GM10266 (cell line): ENCODE results near the gene RNF2.

Experiments used
- DNase-seq: peaks from one replicate; pipeline ENCODE4 v3.0.0; 2012; ENCODE audit errors: extremely low spot score
- TF ChIP-seq, protein P1 (sequence below): IDR thresholded peaks from 2 replicates; pipeline ENCODE4 v1.5.1; 2012; ENCODE audit warnings: mild to moderate bottlenecking, low read depth; ENCODE audit not compliant: control insufficient read depth, insufficient read depth; ENCODE audit errors: missing control alignments

RNF2 gene

DNA sequence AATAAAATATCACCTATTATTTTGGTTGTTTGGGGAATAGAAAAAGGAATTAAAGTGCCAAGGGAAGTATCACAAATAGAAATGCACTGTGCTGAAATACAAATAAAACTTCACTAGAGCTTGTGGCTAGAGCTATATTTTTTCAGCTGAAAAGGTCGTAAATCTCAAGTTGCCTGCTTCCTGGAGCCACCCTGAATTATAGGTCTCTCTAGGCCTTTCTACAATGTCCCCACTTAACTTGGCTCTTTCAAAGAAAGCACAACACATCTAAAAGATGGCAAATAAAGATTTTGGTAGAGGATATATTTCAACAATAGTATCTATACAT lies 5.0 kb upstream of the RNF2 start:
- no peak for DNase-seq
- TF ChIP-seq, protein P1, sequence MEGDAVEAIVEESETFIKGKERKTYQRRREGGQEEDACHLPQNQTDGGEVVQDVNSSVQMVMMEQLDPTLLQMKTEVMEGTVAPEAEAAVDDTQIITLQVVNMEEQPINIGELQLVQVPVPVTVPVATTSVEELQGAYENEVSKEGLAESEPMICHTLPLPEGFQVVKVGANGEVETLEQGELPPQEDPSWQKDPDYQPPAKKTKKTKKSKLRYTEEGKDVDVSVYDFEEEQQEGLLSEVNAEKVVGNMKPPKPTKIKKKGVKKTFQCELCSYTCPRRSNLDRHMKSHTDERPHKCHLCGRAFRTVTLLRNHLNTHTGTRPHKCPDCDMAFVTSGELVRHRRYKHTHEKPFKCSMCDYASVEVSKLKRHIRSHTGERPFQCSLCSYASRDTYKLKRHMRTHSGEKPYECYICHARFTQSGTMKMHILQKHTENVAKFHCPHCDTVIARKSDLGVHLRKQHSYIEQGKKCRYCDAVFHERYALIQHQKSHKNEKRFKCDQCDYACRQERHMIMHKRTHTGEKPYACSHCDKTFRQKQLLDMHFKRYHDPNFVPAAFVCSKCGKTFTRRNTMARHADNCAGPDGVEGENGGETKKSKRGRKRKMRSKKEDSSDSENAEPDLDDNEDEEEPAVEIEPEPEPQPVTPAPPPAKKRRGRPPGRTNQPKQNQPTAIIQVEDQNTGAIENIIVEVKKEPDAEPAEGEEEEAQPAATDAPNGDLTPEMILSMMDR: no peak

DNA sequence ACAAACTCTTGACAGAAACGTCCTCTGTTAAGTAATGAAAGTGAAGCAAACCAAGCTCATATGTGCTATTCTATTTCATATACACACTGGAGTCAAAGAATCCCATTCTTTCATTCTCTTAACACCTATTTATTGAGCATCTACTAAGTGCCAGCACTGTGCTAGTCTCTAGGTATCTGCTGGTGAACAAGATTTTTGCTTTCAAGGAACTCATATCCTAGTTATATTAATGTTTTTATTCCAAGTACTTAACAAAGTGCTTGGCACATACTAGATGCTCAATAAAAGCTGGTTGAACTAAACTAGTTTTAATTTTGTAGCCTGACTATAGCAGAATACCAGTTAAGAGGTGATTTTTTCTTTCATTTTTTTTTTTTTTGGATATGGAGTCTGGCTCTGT lies 3.6 kb upstream of the RNF2 start:
- DNase-seq: no peak
- TF ChIP-seq, protein P1: no peak

DNA sequence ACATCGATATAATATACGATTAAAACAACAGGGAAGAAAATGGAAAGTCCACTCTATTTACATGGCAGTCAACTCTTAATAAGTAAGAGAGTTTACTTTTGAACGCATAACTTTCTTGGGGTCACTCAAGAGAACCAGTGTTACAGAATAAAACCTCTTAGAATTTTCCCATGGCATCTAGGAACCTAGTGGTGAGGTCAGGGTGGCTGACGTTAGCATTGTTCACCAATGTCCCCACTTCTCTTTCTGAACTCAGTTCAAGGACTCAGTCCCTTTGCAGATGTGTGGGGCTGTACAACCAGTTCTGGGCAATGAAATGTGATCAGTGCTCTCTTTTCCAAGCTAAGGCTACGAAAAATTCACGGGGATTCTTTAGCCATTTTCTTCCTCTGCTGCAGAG lies 2.6 kb upstream of the RNF2 start:
- TF ChIP-seq, protein P1: no peak
- DNase-seq: no peak

DNA sequence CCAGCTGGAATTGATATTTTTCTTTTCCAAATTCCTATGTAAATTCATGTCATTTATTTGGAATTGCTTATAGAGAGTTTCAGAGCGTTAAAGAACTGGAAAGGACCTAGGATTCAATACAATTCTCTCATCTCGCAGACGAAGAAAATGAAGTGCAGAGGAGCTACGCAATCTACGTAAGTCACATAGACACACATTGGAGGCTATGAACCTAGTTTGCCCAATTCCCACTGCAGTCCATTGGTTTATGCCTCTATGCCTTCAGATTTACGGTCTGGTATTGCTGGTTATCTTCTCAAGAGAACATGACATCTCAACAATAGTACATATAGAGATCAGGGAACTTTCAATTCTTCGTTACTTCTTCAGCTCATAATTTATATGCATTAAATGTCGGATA lies 971 bp upstream of the RNF2 start:
- no peak for DNase-seq
- TF ChIP-seq, protein P1: no peak

DNA sequence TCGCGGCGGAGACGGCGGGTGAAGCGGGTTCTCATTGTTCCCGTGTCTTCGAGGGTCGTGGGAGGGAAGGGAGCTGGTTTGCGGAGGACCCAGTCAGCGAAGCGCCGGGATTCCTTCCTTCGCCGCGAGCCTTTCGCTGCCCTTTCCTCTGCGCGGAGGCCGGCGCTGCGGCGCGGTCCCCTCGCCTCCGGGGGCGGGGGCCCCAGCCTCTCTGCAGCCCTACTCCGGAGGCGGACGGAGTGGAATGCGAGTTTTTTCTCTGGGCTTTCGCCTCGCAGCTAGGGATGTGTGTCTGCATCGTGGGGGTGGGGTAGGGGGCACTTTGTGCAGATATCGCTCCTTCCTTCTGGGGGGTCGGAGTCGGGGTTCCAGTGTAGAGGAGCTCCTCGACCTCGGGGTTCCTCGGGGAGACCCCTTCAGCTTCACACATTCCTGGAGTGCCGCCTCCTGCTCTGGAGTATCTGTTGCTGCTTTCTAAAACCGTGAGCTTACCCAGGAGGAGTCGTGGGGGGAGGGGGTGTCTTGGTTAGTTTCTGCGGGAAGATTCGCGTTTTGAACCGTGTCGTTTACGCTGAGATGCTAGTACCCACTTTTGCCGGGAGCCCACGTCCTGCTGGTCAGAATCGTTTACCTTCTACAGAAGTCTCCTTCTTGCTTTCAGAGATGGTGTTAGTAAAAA lies 595 bp downstream of the RNF2 start:
- DNase-seq: peak; percentile 73
- TF ChIP-seq, protein P1: no peak

DNA sequence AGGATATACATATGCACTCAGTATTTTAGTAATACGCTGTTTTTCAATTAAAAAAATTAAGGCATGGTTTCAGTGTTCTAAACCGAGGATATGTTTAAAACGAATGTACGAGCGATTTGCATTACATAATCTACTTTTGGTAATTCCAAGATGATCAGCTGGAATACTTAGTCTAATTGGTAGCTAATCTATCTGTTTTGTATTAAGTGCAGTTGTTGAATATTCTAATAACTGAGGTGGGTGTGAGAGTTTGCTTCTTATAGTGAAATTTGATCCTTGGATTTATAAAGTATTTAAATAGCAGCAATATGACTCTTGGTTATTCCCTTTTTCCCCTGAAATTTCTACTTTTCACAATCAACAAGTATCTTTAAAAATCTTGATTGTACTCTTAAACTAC lies 1.3 kb downstream of the RNF2 start:
- TF ChIP-seq, protein P1: no peak
- DNase-seq: no peak

DNA sequence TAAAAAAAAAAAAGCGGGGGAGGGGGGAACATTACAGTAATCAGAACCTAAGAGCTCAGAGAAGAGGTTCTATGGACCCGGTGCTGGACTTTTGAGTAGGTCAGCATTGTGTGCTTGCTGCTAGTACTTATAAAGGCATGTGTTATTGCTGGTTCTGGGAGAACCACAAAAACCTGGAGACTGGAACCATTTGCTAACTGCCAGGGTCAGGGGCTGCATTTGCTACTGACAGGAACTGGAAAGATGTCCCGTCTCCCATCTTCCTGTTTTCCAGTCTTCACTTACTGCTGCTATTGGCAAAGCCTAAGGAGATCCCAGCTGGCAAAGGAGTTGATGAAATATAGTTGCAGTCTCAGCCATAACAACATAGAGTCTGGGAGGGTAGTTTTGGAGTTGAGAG lies 4.3 kb downstream of the RNF2 start:
- TF ChIP-seq, protein P1: no peak
- no peak for DNase-seq
